Left colon (tissue), 2 donors: ENCODE results near the gene CXXC4. TPM values are rescaled to one million over a fixed set of nuclear protein-coding genes. Genes with fewer than 3 reads are reported as not detected.

Source experiments
- ATAC-seq: fragments of 200-7000 bp; cut with Tn5 transposase; one replicate; pipeline ENCODE4 v1.9.1; 2020; ENCODE audit warnings: mild to moderate bottlenecking, moderate library complexity
- DNase-seq, 2 donors: peaks; one replicate each; pipeline ENCODE4 v3.0.0-alpha.2; 2020
- intact Hi-C, 2 donors: fragments of 100-400 bp; cut with DNase I in 1 of 2; cut with micrococcal nuclease in 1 of 2; formaldehyde crosslinking; loops; one replicate each; pipeline versions ENCODE4 v1.11.2 to v1.14.0; 2022; cut with DNase I, micrococcal nuclease
- total RNA-seq, 2 donors: library from RNA; stranded (reverse); fragmentation: NEBNext Ultra II Directional; extraction: Animal tissue kit (Norgen Biotek cat#: 25700); gene quantifications; one replicate each; pipeline ENCODE4 v1.2.1, GENCODE V29; 2021
- donor health status: DM: no; HTN: no; CAD: no.
- donor health status: DM: yes; HTN: yes; CAD: no.

The CXXC4 gene
- total RNA-seq, 2 donors from 2014 or later = 1.4 to 2.1 TPM

DNA sequence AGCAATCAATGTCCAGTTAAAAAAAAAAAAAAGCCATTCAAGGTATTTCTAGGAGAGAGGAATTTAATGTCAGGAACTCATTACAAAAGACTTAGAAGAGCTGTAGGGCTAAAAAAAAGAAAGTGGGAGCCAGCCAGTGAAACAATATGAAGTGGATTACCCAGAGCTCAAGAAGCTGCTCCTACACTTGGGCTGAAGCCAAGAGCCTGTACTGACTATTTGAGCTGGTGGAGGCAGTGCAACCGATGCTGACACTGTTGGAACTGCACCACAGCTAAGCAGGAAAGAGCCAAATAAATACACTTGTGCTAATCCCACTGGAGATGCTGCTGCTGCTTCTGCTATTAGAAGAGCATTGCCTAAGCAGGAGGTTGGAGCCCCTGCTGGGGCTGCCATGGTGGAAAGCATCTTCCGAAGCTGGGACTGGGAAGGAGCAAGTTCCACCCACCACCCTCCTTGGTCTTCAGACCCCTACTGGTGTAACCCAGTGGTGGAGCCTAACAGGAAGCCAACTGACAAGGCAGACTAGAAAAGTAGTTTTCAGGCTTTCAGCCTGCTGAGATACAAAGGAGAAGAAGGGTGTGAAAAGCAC, 65.4 kb downstream of the CXXC4 start:
- no peak for ATAC-seq
- DNase-seq = no peak
- intact Hi-C loops = no loop called here

DNA sequence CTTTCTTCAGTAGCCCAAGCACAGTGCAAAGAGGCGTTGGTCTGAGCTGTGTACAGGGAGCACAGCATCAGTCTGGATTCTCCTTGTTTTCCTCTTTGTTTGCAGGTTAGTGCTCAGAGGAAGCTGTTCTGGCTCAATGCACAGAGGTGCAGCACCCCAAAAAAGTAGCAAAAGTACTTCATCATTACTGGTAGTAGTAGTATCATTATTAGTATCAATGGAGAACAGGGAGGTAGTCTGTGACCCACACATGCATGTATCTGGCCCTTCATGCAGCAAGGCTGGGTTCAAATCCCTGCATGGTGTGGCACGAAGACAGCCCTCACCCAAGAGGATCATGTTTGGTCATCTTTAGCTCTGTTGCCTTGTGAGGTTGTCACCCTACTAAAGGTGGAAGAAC, 68.7 kb downstream of the CXXC4 start:
- ATAC-seq (no peak), DNase-seq (no peak)
- intact Hi-C loops = no loop called here

DNA sequence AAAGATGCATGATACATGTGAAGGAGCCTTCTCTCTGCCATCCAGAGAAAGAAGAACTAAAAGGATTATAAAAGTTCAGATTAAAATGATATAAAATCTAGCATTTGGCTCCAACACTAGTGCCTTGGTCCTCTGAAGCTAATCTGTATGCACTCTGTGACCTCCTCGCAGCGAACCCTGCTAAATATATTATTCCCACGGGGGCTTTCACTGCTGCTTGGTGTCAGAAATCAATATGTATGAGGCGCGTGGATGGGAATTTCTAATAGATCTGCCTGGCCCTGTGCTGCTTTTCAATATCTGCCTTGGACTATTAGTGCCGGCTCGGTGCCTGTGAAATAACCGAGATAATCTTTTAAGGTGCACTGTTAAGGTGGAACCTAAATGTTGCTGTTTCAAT, 69.7 kb downstream of the CXXC4 start:
- intact Hi-C loops = no loop called here
- peak; percentile 57 for ATAC-seq
- DNase-seq = peak in 1 of 2 donors; percentile 14

DNA sequence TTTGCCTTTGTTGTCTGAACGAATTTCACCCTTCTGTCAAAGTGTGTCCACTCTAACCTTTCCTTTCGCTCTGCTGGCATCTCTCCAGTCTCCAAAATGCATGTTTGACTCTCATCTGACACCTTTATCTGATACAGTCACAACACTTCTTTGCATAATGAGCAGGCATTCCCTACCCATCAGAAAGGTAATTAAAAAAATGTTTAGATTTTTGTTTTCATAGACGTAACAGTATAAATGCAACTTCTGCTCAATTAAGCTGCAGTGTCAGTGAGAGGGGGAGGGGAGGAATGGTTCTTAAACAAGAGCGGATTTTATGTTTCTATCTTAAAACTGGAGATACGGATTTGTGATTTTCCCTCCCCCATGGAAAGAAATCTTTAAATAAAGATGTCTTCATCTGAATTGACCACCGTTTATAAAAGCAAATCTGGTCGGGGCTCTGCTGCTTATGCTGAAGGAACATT, 70.2 kb downstream of the CXXC4 start:
- intact Hi-C loops = no loop called here
- ATAC-seq (peak; percentile 32), DNase-seq (no peak)

DNA sequence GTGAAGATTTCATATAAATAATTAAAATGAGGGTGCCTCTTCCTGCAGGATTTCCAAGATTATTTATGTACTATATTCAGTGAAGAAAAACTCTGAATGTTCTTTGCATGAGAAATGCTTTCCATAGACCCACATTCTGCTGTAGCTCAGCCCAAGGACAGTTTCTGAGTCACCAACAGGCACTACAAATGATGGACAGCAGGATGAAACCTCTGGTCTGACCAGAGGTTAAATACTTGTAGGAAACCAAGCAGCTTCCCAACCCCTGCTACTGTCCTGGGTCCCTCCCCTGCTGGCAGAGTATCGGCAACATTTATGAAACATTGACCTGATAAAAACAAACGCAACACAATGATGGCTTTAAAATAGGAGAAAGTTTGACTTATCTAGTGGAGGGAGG, 73.1 kb downstream of the CXXC4 start:
- intact Hi-C loops = no loop called here
- ATAC-seq (no peak), DNase-seq (no peak)

DNA sequence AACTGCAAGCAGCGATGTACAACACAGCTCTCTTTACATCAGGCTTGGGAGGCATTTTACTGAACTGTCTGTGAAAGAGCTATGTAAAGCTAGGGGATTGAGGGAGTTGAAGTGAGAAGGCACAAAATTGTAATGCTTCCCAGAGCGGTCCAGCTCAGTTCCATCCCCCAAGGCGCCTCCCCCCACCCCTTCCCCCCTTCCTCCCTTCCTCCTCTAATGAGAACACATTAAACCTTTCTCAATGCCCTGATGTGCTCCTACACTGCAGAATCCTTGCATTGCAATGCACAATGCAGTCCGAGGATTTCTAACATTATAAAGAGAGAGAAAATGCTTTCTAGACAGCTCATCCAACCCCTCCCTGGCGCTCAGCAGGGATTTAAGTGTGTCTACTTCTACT, 73.9 kb downstream of the CXXC4 start:
- intact Hi-C loops = no loop called here
- DNase-seq (no peak), ATAC-seq (no peak)
